K562 treated with DMSO at 1 percent for 12 hours (cell line): Measurements from ENCODE around the gene GOLT1A. TPM values are rescaled to one million over a fixed set of nuclear protein-coding genes. Genes with fewer than 3 reads are reported as not detected.

ENCODE experiments used
- total RNA-seq: library from RNA; unstranded; fragments of 300-600 nt; gene quantifications from 2 replicates; pipeline ENCODE4 v1.2.3, GENCODE V29; 2022; ENCODE audit not compliant: insufficient read depth

GOLT1A gene, protein sequence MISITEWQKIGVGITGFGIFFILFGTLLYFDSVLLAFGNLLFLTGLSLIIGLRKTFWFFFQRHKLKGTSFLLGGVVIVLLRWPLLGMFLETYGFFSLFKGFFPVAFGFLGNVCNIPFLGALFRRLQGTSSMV
- total RNA-seq: not detected in 2 replicates

DNA sequence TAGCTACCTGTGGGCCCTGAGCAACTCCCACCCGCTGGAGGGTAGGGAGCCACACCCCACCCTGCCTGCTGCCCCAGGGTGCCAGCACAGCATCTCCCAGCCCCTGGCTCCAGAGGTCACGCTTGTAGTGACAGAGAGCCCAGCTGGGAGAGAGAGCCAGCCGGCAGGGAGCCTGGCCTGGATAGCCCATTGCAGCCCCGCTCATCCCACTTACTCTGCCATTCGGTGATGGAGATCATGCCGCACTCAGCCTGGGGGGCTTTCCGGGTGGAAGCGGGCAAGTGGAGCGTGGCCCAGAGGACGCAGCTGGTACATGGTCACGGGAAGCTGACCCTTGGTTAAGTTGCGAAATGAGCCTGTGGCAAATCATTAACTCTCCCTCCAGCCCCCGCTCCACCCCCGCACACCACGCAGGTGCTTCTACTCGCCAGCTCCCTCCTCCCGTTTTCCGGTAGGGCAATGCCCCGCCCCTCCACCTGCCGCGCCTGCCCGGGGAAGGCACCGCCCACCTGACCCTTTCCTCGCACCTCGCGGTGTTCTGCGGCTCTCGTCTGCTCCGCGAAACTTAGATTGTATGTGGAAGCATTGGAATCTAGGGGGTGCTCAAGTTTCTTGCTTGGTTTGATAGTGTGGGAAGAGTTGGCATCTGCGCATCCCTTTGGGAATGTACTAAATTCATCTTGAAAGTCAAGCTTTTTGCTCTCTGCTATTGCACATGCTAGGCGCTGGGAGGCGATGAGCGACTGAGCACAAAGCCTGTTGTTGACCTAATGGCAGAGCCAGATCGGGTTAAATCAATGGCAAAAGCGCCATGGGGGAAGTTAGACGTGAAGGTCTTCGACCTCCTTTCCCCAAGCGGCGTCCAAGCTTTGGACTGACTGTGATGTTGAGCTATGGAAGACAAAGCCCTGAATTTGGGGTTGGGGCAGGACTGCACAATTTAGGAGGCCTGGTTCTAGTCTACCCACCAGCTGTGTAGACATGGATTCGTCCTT is at the start of gene GOLT1A:
Gene GOLT1A (minus strand): TSS at position 321 of the 995 bp plus-strand sequence. CDS start 82 bp downstream, at position 239.

DNA sequence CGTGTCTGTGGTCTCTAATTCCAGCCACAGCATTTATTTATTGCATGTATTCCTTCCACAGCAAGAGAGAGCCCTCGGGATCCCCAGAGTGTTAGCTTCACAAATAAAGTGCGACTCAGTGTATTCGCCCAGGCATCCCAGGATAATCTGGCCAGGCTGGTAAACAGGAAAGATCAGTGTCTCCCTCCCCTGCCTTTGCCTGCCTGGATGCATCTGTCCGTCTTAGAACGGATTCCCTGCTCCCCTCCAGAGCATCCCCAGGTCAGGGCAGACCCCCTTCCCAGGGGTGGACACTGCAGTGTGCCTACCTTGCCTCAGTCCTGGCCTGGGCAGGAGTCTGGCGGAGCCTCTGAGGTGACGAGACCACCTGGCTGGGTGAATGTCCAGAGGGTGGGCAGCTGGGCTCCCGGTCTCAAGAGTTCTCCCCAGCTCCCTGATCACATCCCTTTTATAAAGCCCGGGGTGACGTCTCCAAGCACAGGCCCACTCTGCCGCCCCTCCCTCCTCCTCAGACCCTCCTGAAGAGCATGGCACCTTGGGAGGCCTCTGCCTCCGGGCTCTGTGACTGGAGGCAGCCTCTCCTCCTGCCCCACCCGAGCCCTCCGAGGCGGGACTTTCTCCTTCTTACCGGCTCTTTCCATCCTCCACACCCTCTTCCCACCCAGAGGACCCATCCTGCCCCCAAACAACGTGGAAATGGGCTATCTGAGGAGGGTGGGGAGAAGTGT is 17.6 kb downstream of the GOLT1A start, which contains the start of gene KISS1:
Gene KISS1 (minus strand): TSS at position 424 of the 728 bp plus-strand sequence. CDS start 3,615 bp downstream, outside the sequence.

DNA sequence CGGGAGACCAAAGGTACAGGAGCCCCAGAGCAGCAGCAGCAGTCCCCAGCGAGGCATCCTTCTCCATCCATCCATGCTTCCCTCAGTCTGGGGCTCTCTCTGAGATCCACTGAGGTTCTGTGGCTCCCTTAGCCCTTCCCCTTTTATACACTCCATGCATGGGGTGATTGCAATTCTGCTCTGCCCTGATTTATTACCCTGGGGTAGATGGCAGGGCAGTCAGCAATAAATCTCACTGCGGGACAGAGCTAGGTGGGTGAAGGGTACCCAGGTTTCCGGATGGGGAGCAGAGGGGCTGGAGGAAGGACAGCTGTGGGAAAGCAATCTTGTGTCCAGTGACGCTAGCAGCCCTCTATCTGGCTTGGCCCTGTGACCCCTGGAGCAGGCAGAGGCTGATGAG is 47.6 kb downstream of the GOLT1A start, which contains the start of gene REN:
Gene REN (minus strand): TSS at position 119 of the 400 bp plus-strand sequence. CDS start 44 bp downstream, at position 75.

DNA sequence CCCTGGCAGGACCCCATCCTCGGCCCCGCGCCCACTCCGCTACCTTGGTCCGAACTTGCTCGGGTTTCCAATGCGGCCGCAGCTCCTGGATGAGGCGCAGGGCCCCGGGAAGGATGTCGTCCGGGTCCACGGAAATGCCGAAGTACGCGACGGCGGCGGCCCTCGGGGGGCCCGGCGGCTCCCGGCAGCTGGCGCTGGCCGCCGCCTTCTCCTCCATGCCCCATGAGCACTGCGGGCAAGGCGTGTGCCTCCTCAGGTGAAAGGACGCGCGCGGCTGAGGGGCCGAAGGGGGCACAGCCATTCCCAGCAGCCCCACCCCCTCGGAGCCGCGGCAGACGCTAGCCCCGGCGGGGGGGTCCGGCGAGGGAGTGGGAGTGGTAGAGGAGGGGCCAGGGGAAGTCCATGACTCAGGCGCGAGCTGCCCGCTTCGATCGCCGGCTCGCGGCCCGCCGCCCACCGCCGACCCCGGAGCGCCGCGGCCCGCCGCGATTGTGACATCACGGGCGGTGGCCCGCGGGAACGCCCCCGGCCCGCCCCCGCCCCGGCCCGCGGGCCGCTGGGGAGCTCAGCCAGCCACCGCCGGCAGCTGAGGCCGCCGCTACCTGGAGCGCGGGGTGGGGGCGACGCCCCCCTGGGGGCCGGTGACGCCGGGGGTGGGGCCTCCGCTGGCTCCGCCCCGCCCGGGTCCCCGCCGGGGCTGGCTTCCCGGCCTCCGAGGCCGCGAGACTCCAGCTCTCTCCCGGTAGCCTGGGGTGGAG is 62.1 kb downstream of the GOLT1A start, which contains the start of gene ETNK2:
Gene ETNK2 (minus strand): TSS at position 493 of the 758 bp plus-strand sequence. CDS start 192 bp downstream, at position 301.

Other genes starting within 250 kb of the GOLT1A start
- 0.56 TPM in 1 of 2 replicates, not detected in the other for gene SOX13, start 140.9 kb downstream of the GOLT1A start, total RNA-seq
- not detected in 2 replicates for gene ETNK2, start 61.9 kb downstream of the GOLT1A start, total RNA-seq
- gene REN, start 47.7 kb downstream of the GOLT1A start, total RNA-seq: not detected in 2 replicates
- gene KISS1, start 17.5 kb downstream of the GOLT1A start, total RNA-seq: not detected in 2 replicates
- 0.24 and 0.58 TPM in 2 replicates for gene PLEKHA6, start 145.9 kb upstream of the GOLT1A start, total RNA-seq
- 13.5 and 45.8 TPM in 2 replicates for gene PPP1R15B, start 197.8 kb upstream of the GOLT1A start, total RNA-seq